Breast epithelium (tissue), 4 donors: Measurements from ENCODE around the gene DCAF15. TPM values are rescaled to one million over a fixed set of nuclear protein-coding genes. Genes with fewer than 3 reads are reported as not detected.

Source experiments
- DNase-seq, 2 donors: peaks; one replicate each; pipeline ENCODE4 v3.0.0-alpha.2; 2019; ENCODE audit warnings: low spot score in 2 of 2
- H3K27ac ChIP-seq, 2 donors: fragments of 200-600 bp; sonication (generic) in 1 of 2; one replicate each; pipeline ENCODE4 v1.5.1; 2016 to 2019; ENCODE audit warnings: mild to moderate bottlenecking in 1 of 2
- H3K27me3 ChIP-seq, 2 donors: fragments of 200-600 bp; sonication (generic) in 1 of 2; one replicate each; pipeline versions ENCODE4 v1.5.1 to v1.6.0; 2017 to 2019; ENCODE audit warnings: control low read depth in 1 of 2, mild to moderate bottlenecking in 1 of 2
- H3K36me3 ChIP-seq: fragments of 200-600 bp; one replicate; pipeline ENCODE4 v1.5.1; 2019
- H3K4me1 ChIP-seq, 2 donors: fragments of 200-600 bp; sonication (generic); one replicate each; pipeline ENCODE4 v1.5.1; 2016 to 2019; ENCODE audit warnings: control low read depth in 1 of 2
- H3K4me3 ChIP-seq, 3 donors: fragments of 200-600 bp; sonication (generic); 1 replicate in 2 of 3; 2 replicates in 1 of 3; pipeline ENCODE4 v1.5.1; 2016 to 2019; ENCODE audit warnings: mild to moderate bottlenecking in 3 of 3, moderate library complexity in 2 of 3
- H3K9me3 ChIP-seq, 2 donors: fragments of 200-600 bp; sonication (generic) in 1 of 2; one replicate each; pipeline ENCODE4 v1.5.1; 2016 to 2019; ENCODE audit warnings: control low read depth in 1 of 2
- CTCF ChIP-seq, 3 donors: fragments of 450-650 bp; IDR thresholded peaks; one replicate each; pipeline ENCODE4 v1.5.1; 2016 to 2017; ENCODE audit warnings: antibody characterized with exemption in 3 of 3, mild to moderate bottlenecking in 3 of 3, moderate library complexity in 3 of 3
- POLR2A ChIP-seq: fragments of 450-650 bp; IDR thresholded peaks from one replicate; pipeline ENCODE4 v1.6.1; 2016; ENCODE audit warnings: antibody characterized with exemption, mild to moderate bottlenecking, moderate library complexity
- POLR2AphosphoS5 ChIP-seq, 3 donors: sonication (generic); formaldehyde crosslinking; IDR thresholded peaks; one replicate each; pipeline ENCODE4 v1.6.1; 2017; ENCODE audit warnings: antibody characterized with exemption in 3 of 3
- intact Hi-C: fragments of 100-400 bp; cut with DNase I; formaldehyde crosslinking; loops from one replicate; pipeline ENCODE4 v1.15.1; 2023; ENCODE audit warnings: low total_unique reads
- total RNA-seq, 3 donors: library from RNA; depleted of rRNA; stranded (reverse); fragments of >200 nt; gene quantifications; one replicate each; pipeline ENCODE4 v1.1.0, GENCODE V29; 2016

The DCAF15 gene
- total RNA-seq, 3 donors from 2014 or later, result 13.4 to 22.7 (median 19.0) TPM

- Histone ChIP-seq H3K4me1 (peaks cover 10% of the 10 kb centered on the region in 2 donors), H3K27me3 (no peaks in the 10 kb centered on the region)
- intact Hi-C loops, result no loop called here
These were observed 31.0 kb downstream of the DCAF15 start for GRCh38 chr19:13983213-13983889.

GRCh38 chr19:13984186-13984585 is 31.9 kb downstream of the DCAF15 start:
- intact Hi-C loops, result no loop called here
- Histone ChIP-seq H3K4me1 (peaks cover 2 to 10% of the 10 kb centered on the region in 2 donors), H3K27me3 (no peaks in the 10 kb centered on the region), H3K36me3 (no peaks in the 10 kb centered on the region), H3K27ac (no peak overlapping the region), H3K9me3 (no peaks in the 10 kb centered on the region), H3K4me3 (no peak overlapping the region)
- DNase-seq, result no peak
- TF ChIP-seq CTCF (IDR thresholded peaks at IDR 0.05), result no peak
- TF ChIP-seq POLR2AphosphoS5 (IDR thresholded peaks at IDR 0.05), result no peak
- no peak for TF ChIP-seq POLR2A

More at GRCh38 chr19:13983213-13983889, 31.0 kb downstream of the DCAF15 start:
- DNase-seq, result no peak
- Histone ChIP-seq H3K4me3 (no peak overlapping the region), H3K9me3 (no peaks in the 10 kb centered on the region), H3K27ac (no peak overlapping the region), H3K36me3 (no peaks in the 10 kb centered on the region)
- no peak for TF ChIP-seq CTCF (IDR thresholded peaks at IDR 0.05)
- no peak for TF ChIP-seq POLR2A
- no peak for TF ChIP-seq POLR2AphosphoS5 (IDR thresholded peaks at IDR 0.05)

GRCh38 chr19:13984875-13985741 is 32.8 kb downstream of the DCAF15 start:
- Histone ChIP-seq H3K36me3 (no peaks in the 10 kb centered on the region), H3K27me3 (no peaks in the 10 kb centered on the region), H3K9me3 (no peaks in the 10 kb centered on the region), H3K4me3 (no peak overlapping the region), H3K27ac (peak overlapping the region; percentile 90 to 95), H3K4me1 (peaks cover 2 to 10% of the 10 kb centered on the region in 2 donors)
- no peak for DNase-seq
- intact Hi-C loops, result no loop called here
- TF ChIP-seq POLR2A (no peak), CTCF (IDR thresholded peaks at IDR 0.05) (no peak), POLR2AphosphoS5 (IDR thresholded peaks at IDR 0.05) (no peak)

GRCh38 chr19:13985771-13986347 is 33.5 kb downstream of the DCAF15 start:
- H3K27ac ChIP-seq, result peak overlapping the region; percentile 90 to 95
- intact Hi-C loops, result no loop called here

More at GRCh38 chr19:13985771-13986347, 33.5 kb downstream of the DCAF15 start:
- TF ChIP-seq POLR2A (no peak), CTCF (IDR thresholded peaks at IDR 0.05) (no peak), POLR2AphosphoS5 (IDR thresholded peaks at IDR 0.05) (no peak)
- Histone ChIP-seq H3K4me3 (peak overlapping the region in 1 of 3 donors; percentile 44), H3K4me1 (peaks cover 2 to 10% of the 10 kb centered on the region in 2 donors), H3K27me3 (no peaks in the 10 kb centered on the region), H3K9me3 (no peaks in the 10 kb centered on the region), H3K36me3 (no peaks in the 10 kb centered on the region)
- DNase-seq, result no peak
